HuH-7 (cell line): ENCODE measurements around the gene LDB2.

Source experiments
- DNase-seq: peaks from one replicate; pipeline ENCODE4 v3.0.0; 2011; ENCODE audit warnings: low spot score

The LDB2 gene

DNA sequence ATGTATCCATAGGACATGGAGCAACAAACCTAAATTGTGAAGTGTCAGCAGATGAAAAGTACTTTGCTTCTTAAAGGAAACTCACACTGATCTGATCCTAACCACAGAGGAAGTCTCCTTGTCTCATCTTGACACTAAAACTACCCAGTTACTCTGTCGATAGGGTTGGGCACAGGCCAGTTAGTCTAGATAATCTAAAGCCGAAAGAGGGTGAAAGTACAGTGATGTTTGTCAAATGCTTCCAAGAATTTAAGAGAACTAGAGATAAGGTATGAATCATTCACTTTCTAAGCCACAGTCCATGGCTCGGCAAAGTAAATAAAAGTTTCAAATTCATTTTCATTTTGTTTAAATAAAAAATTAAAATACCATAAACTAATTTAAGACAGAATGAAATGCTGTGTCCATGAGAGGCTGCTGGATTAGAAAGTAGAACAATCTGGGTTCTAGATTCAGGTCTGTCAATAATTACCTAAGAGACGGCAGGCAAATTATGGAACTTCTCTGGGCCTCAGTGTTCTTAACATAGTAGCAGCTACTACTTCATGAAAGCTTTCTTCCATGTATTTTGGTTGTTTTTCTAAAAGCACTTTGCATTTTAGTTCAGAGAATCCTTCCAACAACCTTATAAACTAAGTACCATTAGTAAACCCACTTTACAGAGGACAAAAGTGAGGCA is 176.7 kb downstream of the LDB2 start:
- peak; percentile 17 for DNase-seq

DNA sequence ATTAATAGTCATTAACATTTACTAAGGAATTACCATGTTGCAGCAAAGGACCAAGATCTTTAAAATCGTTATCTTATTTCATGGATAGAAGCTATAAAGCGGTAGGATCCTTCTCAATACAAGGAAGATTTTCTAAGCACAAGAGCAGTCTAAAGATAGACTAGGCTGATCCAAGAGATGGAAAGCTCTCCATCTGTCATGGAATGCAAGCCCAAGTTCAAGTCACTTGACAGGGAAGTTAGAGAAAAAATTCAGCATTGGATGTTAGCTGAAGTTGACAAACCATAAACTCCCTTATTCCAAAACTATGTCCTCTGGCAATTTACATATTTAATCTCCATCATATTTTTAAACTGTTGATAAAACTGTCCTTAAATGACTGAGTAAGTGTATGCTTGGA is 177.7 kb downstream of the LDB2 start:
- DNase-seq = no peak

DNA sequence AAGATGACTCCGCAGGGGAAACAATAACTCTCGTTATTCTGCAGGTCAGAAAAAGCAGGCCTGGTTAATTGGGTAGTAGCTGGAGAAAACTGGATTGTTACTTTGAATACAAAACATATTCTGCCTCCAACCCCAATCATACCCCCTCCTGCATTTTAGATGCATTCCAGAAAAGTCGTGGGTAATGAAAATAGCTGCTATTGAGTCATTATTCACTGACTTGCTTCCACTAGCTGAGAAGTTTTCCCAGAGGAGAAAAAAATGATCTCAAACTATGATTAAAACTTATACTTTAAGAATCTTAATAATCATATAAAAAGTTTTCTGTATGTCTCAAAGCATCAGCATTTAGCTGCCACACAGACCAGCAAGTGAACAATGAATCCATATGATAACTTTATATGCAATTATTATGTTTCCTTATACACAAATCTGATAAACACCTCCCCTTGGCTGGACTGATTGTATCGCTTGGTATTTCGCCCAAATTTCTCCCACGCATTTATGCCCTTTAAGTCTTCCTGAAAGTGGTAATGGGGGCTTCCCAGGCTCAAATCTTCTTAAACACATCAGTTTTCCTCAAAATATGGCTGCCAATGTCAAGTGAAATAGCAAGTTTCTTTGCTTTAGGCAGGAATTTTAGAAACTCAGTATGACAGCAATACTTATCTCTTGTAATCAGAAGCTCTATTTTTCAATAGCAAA is 181.0 kb downstream of the LDB2 start:
- DNase-seq = no peak

DNA sequence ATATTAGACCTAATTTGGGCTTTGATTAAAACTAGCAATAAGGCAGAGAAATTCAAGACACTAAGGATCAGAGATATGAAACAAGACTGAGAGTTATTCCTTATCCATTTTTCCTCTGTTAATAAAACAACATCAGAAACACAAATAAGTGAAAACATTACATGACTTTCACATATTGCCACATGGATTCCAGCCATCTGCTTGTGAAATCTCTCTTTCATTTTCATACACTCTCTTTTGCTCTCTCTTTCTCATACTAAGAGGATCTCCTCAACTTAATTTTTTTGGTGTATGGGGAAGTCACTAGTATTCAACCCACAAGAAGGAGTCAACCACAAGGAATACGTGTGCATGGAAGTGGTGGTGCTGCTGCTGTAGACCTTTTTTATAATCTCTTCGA is 183.0 kb downstream of the LDB2 start:
- no peak for DNase-seq

DNA sequence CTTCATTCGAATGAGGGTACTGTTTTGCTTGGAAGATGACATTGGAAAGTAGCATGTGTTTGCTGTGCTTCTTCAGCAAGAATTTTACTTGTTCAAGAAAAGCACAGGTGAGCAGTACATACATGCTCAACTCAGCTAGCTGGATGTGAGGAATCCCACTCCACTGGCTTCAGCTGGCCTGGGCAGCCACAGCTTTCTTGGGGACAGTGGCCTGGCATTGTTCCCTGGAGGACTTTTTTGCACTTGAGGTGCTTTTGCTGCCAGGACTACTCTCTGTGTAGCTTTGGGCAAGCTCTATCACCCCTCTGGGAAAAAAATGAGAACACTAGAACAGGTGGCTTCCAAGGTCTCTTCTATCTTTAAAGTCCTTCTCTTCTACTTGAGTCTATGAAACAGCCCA is 184.3 kb downstream of the LDB2 start:
- no peak for DNase-seq

DNA sequence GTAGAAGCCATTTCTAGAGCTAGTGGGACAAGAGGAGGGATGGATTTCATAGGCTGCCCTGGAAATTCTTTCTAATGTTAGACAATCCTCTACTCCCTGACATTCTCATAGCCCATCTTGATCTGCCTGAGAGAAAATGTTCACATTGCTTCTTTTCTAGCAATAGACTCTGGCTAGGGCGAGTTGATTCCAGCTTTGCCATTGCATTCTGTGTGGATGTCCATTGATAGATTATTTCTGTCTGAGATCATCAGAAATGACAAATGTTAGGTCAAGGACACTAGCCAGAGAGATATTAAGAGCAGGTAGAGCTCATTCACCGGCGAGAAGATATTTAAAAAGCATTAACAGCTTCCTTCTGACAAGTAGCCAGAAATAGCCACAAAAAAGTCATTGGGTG is 184.7 kb downstream of the LDB2 start:
- no peak for DNase-seq

DNA sequence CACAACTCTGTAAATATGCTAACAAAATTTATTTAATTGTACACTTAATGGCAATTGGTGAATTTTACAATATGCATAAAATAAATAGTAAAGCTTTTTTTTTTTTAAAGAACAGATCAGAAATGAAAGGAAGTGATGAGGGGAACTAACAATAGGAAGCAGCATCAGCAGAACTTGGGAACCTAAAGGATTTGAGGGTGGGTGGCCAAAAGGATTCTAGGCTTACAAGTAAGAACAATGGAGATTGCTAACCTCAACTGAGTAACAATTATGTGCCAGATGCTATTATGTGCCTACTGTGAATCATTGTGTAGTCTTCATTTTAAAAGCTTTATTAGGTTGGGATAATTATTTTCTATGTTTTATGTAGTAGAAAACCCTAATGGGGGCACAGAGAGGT is 185.2 kb downstream of the LDB2 start:
- DNase-seq = no peak

DNA sequence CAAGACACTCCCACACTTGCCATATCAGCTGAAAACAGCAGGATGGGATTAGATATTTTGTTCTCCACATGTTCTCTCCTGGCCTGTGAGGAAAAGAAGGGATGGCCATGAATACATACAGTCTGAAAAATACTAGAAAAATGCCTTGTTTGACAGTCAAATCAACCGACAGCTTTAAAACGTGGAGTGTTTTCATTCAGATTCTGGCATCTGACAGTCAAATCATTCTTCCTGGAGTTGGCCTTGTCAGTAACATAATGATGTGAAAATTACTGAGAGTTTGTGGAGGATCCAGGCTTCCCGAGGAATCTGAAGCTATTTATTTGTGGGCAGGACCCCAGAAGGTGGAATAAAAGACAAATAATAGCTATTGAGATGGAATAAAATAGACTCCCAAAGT is 188.2 kb downstream of the LDB2 start:
- no peak for DNase-seq

DNA sequence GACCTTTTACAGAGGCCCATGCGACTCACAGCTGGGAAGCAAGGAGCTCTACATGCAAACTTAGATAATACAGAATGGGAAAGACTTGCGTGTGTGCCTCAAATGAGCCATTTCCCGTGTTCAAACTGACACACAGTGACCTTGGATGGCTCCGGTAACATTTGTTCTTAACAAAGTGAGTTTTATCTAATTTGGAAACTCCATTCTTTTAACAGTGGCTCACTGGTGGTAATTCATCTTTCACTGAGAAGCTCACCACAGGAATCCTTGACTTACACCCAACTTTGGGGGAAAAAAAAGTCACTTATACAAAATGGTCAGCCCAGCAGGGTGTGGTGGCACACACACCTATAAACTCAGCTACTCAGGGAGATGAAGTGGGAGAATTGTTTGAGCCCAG is 190.6 kb downstream of the LDB2 start:
- DNase-seq = no peak

DNA sequence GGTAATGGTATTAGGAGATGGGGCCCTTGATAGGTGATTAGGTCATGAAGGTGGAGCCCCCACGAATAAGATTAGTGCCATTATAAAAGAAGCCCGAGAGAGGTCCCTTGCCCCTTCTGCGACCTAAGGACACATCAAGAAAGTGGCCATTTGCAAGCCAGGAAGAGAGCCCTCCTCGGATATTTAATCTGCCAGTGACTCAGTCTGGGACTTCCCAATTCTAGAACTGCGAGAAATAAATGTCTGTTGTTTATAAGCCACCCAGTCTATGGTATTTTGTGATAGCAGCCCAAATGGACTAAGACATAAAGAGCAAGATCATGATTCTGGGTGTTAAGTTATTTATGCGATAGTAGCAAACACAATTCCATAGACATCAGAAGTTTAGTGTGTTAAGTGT is 192.2 kb downstream of the LDB2 start:
- DNase-seq = no peak

DNA sequence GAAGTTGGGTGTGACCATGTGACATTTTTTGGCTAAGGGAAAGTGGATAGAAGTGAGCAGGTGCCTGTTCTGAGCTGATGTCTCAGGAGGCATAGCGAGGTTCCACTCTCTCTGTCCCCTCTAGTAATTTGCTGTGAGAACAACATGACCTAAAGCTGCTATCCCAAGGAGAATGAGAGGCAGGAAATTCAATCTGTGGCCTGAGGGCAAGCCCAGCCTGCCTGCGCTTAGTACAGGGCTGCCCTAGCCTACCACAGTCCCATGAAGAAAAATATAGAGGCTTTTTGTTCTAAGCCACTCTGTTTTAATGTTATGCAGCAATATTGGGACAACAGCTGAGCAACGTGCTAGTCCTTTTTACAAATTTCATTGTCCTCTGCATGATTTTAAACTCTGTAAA is 193.1 kb downstream of the LDB2 start:
- DNase-seq = no peak

DNA sequence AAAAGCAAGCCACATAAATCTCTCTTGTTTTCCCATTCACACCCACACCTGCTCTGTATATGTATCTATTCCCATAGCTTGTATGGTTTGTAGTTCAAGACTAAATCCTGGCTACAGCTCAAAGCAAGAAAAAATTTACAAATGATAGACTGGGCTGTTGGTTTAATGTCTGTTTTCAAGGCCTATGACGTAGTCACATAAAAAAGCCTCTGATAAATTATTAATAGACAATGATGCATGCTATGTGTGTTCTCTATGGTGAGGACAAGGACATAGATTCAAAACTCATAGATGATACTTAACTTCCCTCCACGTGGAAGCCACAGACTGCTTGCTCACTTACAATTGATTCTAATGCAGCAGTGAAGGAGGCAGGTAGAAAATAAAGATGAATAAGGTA is 194.0 kb downstream of the LDB2 start:
- DNase-seq = no peak

DNA sequence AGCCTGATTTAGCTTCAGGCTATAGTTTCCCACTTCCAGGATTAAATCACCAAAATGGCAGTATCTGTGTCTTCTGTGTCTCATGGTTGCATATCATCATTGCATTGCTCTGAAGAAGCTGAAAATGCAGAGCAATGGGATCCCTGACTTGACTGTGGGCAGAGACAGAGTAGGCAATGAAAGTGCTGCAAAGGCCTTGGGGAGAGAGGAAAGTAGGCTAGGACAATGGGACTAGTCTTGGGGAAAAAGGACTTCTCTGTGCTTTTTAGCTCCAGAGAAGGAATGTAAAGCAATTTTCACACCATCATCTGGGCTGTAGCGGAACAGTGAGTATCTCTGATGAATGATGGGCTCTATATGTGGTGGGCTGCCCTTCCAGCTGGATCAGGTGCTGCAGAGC is 202.5 kb downstream of the LDB2 start:
- DNase-seq = no peak

DNA sequence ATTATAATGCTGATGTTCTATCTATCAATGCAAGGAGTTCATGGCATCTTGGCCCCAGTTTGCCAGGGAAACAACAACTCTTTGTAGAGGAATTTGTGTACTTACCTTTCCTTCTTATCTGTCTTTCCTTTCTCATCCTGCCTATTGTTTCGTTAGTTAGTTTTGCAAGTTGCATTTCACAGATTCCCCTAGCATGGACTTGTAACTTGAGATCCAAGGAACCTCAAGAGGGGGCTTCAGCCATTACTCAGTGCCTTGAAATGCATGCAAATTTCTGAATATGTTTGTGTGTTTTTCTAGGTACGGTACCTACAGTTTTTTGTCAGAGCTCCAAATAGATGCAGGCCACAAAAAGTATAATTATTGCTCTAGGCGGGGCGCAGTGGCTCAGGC is 203.6 kb downstream of the LDB2 start:
- DNase-seq = no peak

DNA sequence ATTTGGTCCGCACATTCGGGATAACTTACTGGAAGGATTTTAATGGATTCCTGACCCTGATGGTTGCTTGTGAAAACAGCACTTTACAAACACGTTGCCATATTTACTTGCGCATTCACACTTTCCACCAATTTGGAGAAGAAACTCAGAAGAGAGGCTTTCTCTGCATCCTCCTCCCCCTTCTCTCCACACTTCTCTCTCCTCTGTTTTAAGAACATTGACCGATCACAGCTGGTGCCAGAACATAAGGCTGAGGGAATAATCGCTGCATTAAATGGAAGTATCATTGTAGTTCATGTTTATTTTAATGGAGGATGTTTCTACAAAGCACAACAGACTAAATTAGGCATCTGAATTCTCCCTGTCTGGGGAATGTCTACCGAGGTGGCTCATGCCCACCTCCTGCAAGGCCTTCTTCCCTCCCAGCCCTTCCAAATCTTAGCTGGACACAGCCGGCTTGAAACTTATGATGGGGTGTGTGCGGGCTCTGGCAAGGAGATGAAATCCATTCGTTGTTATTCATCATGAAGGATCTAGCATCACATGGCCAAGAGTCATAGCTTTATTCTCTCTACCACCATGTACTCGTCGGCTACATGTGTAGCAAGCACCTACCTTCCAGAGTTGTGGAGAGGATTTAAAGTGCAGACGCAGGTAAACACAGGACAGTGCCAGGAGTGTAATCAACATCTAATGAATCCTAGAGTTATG is 204.1 kb downstream of the LDB2 start:
- DNase-seq = no peak

DNA sequence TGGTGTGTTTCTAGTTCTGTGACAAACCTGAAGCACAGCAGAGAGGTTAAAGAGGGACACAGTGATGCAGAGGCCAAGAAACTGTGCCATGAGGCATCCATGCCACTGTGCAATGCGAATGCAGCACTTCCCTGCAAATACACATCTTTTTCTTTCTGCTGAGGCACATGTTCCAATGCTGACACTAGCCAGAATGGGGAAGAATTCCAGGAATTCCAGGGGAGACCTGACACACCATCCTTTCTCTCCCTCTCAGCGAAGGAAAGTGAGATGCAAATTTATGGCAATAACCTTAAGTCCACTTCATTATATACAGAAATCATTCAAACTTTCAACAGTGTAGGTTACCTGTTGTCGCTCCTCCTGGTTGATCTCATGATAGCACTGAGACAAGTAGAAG is 204.8 kb downstream of the LDB2 start:
- DNase-seq = no peak

DNA sequence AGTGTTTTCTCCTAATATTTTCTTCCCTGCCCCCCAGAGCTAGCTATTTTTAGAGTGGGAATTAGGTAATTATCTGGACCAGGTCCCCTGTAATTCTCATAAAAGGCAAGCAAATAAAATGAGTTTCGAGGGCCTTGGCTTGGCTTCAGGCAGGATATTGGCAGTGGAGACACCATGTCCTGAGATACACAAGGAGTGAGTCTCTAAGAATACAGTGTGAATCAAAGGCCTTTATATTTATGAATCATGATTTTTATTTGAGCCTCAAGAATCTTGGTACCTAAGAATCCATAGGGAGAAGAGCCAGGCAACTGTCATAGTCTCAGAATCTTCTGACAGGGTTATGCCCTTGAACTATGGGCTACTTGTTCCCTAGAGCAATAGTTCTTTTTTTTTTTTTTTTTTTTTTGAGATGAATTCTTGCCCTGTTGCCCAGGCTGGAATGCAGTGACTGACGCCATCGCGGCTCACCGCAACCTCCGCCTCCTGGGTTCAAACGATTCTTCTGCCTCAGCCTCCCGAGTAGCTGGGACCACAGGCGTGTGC is 205.4 kb downstream of the LDB2 start:
- DNase-seq = no peak

DNA sequence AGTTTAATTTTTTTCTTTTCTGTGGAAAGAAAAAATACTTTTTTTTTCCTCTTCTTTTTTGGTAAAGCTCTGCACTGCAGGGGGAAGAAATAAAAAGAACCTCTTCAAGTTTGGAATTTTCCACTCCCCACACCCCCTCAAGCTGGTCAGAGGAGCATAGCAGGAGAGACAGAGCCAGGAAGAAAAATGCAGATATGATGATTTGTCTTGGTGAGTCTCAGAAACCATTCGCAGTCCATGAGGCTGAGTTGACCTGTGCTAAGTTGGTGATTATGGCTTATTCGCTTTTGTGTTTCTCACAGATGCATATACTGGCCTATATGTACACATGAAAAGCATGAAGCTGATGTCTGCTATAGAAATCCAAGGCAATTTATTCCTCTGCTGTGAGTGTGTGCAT is 205.9 kb downstream of the LDB2 start:
- DNase-seq = no peak

DNA sequence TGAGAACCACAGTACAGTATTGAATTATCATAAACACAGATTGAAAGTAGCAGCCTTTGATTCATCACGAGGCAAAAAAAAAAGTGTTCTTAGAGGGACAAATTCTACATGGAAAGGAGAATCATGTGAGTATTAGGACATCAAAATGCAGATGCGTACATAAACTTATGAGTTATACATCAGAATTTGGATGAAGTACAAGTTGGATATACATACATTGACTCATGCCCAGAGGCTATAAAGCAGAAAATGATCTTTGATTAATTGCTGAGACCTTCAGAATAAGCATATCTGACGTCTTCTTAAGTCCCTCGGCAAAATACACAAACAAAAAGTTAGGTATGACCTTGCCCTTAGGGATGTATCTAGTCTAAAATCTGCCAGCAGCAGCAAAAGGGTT is 206.4 kb downstream of the LDB2 start:
- no peak for DNase-seq

DNA sequence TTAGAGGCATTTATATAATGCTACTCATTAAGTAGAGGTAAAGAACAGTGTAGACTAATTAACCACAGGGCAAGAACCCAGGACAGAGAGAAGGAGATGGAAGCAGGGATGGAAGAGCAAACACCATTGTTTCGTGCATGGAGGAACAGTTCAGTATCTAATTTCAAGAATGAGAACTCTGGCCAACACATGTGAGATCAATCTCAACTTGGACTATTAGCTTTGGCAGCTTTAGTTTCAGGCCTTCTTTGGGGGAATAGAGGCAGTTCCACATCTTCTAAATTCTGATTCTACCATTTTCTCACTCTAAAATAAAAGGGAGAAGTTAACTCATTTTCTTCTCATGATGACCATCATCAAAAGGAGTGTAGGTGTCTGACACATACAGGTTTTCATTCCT is 207.0 kb downstream of the LDB2 start:
- no peak for DNase-seq

DNA sequence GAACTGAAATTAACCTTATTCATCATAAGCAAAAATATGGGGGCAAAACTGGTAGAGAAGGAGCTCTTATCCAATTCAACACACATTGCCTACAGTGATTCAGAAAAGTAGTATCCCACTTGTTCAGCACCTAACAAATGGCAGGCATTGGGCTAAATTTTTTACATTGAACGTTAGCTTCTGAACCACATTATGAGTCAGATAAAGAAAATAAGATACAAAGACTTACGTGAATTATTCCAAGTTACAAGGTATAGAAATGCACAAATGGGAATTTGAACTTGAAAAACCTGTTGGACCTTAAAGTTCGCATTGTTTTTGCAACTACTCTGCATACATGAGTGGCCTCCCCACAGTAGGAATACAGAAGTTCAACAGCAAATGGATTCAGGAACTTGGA is 210.6 kb downstream of the LDB2 start:
- no peak for DNase-seq

DNA sequence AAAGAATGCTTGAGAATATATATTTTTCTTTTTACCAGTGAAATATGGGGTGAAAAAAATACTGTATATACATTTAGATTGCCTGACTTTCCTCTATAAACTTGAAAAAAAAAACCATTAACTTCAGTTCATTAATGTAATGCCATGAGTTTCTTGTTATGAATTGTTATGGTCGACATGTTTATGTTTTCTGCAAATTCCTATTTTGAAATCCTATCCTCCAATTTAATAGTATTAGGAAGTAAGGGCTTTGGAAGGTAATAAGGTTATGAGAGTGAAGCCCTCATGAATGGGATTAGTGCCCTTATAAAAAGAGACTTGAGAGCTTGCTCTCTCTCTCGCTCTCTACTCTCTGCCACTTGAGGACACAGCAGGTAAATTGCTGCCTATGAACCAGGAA is 211.4 kb downstream of the LDB2 start:
- no peak for DNase-seq

DNA sequence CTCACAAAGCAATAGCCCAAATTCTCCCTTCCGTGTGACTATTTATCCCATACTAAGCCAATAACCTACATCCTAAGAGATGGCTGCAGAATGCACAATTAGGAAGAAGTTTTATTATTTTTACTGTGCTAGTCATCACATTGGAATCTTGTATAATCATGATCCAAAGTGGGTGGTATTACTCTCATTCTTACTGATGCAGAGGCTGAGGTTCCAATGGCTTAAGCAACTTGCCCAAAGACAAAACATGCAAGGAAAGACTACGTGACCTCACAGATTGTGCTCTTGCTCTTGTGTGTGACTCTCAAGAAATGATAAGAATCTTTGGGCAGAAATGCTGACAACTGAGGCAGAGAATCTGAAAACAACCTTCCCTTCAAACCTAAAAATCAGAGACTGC is 212.2 kb downstream of the LDB2 start:
- DNase-seq = no peak
